NCI-H2227 (cell line): ENCODE measurements around the gene R3HDM1.
"Not testable (repeated sequence)": the region's sequence is repeated elsewhere in the genome, so short reads cannot be mapped to it uniquely, and the experiment has no call there.

Experiments used
- DNase-seq: peaks from one replicate; lab custom pipeline; 2025; ENCODE audit not compliant: unreplicated experiment; lab: John Stamatoyannopoulos, UW

The R3HDM1 gene

GRCh38 chr2:135563793-135564192 lies 32.5 kb downstream of the R3HDM1 start:
- DNase-seq: no peak

GRCh38 chr2:135570884-135571283 lies 39.6 kb downstream of the R3HDM1 start:
- no peak for DNase-seq

DNA sequence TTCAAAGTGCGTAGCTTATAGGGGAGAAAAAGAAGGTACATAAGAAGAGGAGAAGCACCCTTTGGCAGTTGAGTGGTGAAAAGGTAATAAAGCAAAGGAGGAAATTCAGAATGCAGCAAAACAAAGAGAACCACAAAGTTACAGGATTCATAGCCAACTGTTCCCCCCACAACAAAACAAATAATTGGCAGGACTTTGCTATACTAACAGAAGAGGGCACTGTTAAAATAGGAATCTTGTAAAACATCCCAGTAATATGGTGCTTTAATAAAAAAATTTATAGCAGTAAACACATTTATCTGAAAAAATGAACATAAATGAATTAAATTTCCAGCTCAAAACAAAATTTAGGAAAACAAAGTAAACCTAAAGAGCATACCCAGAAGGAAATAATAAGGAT lies 42.3 kb downstream of the R3HDM1 start:
- no peak for DNase-seq

DNA sequence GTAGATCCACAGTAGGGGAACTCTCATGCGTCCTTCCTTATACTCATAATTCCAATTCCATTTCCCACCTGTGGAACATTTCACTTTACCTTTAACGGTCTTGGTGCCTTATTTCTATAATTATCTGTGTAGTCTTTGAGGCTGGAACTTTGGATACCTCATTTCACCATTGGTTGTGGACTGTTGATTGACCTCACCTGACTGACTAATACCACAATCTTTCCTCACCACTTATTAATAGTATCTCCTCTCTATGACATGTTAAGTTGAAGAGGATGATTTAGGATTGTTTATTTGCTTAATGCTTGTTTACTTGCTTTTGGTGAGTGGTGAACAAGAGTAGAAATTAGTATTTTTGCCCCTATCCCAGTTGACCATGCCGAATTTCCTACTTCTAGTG lies 50.0 kb downstream of the R3HDM1 start:
- no peak for DNase-seq

DNA sequence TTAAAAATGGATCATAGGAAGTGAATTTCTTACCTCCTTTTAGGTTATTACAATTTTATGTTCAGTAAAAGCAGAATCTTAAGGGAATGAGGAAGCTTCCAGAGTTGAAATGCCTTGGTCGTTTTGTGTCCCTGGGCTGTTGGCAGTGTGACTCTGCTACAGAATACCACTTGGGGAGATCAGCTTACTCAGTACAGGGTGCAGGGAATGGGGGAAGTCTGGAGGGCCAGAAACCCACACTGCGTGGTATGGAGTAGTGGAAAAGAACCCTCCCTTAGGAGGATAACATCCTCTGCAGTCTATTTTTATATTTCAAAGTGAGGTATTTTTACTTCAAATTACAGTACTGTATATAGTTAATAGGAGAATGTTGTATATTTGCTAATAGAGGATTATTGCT lies 51.1 kb downstream of the R3HDM1 start:
- DNase-seq: no peak

- DNase-seq: no peak
Measured at GRCh38 chr2:135585586-135585985, 54.3 kb downstream of the R3HDM1 start.

GRCh38 chr2:135586148-135586547 lies 54.9 kb downstream of the R3HDM1 start:
- peak; percentile 17 for DNase-seq

DNA sequence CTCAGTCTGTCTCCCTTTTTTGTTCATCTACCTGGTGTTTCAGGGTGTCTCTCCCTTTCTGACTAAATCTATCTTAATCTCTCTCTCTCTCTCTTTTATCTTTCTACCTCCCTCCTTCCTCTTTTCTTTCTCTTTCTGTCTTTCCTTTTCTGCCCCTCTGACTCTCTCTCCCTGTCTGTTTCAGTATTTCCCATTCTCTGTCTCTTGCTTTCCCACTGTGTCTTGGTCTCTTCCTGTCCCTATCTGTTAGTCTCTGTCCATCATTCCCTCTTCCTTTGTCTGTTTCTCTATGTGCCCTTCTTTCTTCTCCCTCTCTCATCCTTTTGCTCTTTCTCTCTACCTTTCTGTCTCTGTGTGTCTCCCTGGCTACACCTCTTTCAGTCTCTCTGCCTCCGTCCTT lies 56.7 kb downstream of the R3HDM1 start:
- no peak for DNase-seq

- no peak for DNase-seq
Measured at GRCh38 chr2:135590619-135591260, 59.5 kb downstream of the R3HDM1 start.

DNA sequence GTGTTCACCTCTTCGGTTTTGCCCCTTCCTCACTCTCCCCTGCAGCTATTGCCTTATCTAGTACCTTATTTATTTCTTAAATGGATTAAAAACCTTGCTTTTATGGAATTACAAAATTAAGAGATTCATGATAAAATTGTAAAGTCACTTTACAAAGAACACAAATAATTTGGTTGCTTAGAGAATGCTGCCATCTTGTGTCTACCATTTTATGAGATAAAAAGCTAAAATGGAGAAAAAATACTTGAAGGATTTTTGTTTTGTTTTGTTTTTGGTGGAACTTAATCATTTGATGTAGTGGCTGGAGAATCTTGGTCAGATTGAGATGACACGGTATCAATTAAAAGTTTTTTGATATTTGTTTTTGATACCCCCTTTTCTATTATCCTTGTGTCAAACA lies 69.6 kb downstream of the R3HDM1 start:
- DNase-seq: peak; percentile 22

DNA sequence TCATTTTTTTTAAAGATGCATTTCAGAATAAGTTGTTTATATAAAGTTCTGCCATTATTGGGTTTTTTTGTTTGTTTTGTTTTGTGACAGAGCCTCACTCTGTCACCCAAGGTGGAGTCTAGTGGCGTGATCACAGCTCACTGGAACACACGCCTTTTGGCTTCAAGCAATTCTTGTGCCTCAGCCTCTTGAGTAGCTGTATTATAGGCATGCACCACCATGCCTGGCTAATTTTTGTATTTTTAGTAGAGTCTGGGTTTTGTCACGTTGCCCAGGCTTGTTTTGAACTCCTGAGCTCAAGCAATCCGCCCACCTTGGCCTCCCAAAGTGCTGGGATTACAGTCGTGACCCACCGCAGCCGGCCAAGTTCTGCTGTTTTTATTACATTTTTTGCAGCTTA lies 72.3 kb downstream of the R3HDM1 start:
- DNase-seq: no peak

DNA sequence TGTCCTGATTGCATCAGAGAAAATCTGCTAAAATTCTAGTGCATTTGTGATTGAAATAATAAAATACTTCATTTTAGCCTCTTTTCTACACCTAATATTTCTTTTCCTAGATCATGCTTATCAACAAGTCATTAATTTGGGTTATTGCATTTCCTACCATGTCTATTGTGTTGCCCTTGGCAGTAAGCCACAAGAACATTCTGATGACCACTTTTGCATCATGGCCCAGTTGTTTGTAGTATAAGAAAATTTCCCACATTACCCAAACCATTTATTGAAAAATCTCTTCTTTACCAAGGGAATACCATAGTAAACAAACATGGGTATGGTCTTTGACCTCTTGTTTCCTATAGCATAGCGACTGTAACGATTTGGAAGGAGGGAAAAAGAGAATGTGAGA lies 76.3 kb downstream of the R3HDM1 start:
- DNase-seq: peak; percentile 7

GRCh38 chr2:135612319-135612718 lies 81.0 kb downstream of the R3HDM1 start:
- DNase-seq: no peak

GRCh38 chr2:135615404-135615803 lies 84.1 kb downstream of the R3HDM1 start:
- DNase-seq: no peak

DNA sequence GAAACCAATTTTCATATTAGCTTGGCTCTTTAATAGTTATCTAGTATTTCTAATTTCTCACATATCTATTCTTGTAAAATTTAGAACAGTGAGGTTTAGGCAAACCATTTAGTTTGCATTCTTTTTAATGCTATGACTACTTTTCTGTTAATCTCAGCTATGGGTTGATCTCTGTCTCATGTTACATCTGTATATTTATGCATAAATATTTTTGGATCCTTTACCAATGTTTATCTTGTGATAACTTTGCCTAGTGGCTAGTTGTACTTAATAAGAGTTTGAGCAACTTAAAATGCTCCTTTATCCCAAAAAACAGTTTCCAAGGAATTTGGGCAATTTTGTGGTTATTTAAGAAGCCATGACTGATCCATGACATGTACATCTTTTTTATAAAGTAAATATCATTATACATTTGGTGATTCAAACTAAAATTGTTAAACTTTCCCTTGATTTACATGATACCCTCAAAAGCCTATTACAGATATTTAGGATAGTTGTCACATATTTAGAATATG lies 86.3 kb downstream of the R3HDM1 start:
- no peak for DNase-seq

GRCh38 chr2:135620198-135620597 lies 88.9 kb downstream of the R3HDM1 start:
- no peak for DNase-seq

GRCh38 chr2:135629520-135629919 lies 98.2 kb downstream of the R3HDM1 start:
- no peak for DNase-seq

- not testable (repeated sequence) for DNase-seq
Measured at GRCh38 chr2:135630034-135630433, 98.8 kb downstream of the R3HDM1 start.

DNA sequence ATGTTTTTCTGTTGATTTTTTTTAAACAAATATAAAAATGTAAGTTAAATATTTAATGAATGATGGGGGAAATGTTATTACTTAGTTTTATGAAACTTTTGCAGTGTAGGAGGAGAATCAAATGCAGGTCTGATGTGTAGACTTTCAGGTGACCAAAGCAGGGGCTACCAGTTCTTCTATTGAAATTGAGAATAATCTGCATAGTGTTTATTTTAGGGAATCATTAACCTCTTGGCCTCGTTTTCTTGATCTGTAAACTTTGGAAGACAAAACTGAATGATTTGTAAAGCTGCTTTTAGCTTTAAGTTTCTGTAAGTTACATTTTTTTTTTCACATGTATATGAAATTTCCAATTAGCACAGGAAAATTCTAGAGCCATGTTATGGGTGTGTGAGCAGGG lies 99.2 kb downstream of the R3HDM1 start:
- no peak for DNase-seq

- no peak for DNase-seq
Measured at GRCh38 chr2:135633582-135633981, 102.3 kb downstream of the R3HDM1 start.

DNA sequence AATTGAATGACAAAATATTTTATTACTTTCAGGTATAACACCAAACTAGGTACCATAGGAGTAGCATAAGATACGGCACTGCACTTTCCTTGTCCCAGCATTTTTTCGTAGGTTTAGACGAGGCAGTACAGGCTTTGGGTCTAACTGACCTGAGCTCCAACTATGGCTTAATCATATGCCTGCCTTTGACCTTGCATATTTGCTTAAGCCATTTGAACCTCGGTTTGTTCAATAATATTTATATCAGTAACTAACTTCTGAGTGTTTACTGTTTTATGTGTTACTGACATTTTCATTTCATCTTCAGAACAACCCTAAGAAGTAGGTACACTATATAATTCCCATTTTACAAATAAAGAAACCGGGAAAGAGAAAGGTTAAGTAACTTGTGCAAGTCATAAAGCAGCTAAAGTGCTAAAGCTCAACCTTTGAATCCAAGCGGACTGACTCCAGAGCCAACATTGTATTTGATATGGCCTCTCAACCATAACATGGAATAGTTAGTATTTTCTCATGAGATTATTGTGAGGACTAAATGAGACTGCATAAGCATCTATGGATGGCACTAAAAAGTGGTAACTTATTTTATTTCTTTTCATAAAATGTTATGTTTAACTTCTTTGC lies 104.0 kb downstream of the R3HDM1 start:
- no peak for DNase-seq

DNA sequence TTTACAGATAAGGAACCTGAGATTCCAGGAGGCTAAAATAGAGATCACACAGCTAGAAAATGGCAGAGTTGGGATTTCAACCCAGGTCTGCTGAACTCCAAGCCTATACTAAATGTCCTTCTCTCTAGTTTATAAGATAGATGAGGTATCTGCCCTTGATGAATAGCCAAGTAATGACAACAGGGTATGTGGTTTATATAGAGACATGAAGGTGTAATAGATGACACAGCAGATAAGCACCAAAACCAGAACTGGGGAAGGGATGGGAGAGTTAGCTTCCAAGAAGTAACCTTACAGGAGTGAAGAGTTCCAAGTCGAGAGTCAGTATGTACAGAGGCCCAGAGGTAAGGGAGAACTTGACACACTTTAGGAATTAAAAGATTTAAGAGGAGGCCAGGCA lies 105.7 kb downstream of the R3HDM1 start:
- no peak for DNase-seq
